ENCODE measurements around the gene IYD. TPM values are rescaled to one million over a fixed set of nuclear protein-coding genes. Genes with fewer than 3 reads are reported as not detected.

Gene IYD
- total and polyA plus RNA-seq, 2 experiments from 2014 or later: not detected

DNA sequence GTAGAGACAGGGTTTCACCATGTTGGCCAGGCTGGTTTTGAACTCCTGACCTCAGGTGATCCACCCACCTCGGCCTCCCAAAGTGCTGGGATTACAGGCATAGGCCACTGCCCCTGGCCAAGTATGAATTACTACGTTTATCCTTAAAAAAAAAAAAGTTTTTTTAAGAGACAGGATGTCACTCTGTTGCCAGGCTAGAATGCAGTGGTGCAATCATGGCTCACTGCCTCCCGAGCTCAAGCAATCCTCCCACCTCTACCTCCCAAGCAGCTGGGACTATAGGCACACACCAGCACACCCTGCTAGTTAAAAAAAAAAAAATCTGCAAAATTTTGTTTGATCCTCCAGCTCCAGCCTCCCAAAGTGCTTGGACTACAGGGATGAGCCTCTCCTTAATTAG lies 23.1 kb downstream of the IYD start:
- 35 to 42% methylated on average over 3 of the region's 3 CpGs for WGBS, 2 experiments (ENCODE audit: low coverage in 1 of 2, low lambda C conversion rate in 2 of 2, missing lambda C conversion rate in 2 of 2)

DNA sequence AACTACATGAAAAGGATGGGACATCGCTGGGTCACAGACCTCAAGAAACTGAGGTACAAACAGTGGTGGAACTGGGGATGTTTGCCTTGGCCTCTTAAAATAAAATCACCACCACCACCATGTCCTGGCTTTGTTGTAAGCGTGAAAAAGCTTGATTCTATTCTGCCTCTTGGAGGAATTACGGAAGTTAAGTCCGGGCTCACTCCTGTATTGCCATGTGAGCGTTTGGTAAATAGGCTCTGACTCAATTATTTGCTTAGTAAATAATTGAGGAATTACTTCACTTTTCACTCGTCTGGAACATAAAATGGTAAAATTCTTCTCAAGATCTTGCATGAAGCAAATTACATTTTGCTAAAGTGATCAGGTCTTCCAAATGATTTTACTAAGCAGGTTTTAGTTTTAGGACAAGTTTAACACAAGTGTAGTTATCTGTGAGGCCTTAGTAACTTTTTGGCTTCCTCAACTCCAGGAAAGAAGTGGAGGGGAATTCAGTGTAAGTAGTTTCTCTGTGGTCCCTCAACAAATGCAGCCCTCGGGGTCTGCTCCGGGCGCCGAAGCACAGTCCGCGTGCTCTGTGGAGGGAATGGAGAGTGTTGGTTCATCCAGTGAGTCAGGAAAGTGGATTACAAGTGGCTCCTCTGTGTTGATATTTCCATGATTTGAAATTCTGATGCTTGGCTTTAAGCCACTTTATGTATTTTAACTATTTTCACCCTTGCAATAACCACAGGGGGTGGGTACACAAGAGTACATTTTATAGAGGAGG lies 23.8 kb downstream of the IYD start:
- no peak overlapping the region for H3K4me3 ChIP-seq
- no peak overlapping the region for H3K27ac ChIP-seq
- no peaks in the 10 kb centered on the region for H4K20me1 ChIP-seq (ENCODE audit: insufficient read depth)
- no peaks in the 10 kb centered on the region for H3F3A ChIP-seq (ENCODE audit: insufficient read depth)
- no peaks in the 10 kb centered on the region for H3K27me3 ChIP-seq (replicated peaks; ENCODE audit: insufficient read depth)
- H3K36me3 ChIP-seq (ENCODE audit: low read depth): no peaks in the 10 kb centered on the region
- H3K79me2 ChIP-seq (ENCODE audit: insufficient read depth): no peaks in the 10 kb centered on the region
- H3K4me2 ChIP-seq (ENCODE audit: unreplicated experiment): no peak overlapping the region
- in situ Hi-C loops (cut with MboI): no loop called here
- no peak overlapping the region for H2AFZ ChIP-seq
- TF ChIP-seq EZH2 (IDR thresholded peaks at IDR 0.05; ENCODE audit: insufficient read depth, poor library complexity, severe bottlenecking): no peak
- TF ChIP-seq EZH2phosphoT487 (IDR thresholded peaks at IDR 0.05; ENCODE audit: insufficient read depth, low read depth): no peak
- no peak overlapping the region for H3K9ac ChIP-seq
- no peaks in the 10 kb centered on the region for H3K4me1 ChIP-seq (ENCODE audit: insufficient read depth)
- no peaks in the 10 kb centered on the region for H3K9me2 ChIP-seq (ENCODE audit: insufficient read depth)
- 89% methylated on average over 12 of the region's 12 CpGs for WGBS, 2 experiments (ENCODE audit: low coverage in 1 of 2, low lambda C conversion rate in 2 of 2, missing lambda C conversion rate in 2 of 2)
- no peak for DNase-seq
- no peaks in the 10 kb centered on the region for H3K9me3 ChIP-seq (ENCODE audit: low read depth)

More for the DNA sequence above, 23.1 kb downstream of the IYD start:
- no peak overlapping the region for H3K4me3 ChIP-seq
- no peaks in the 10 kb centered on the region for H4K20me1 ChIP-seq (ENCODE audit: insufficient read depth)
- H3K9me2 ChIP-seq (ENCODE audit: insufficient read depth): no peaks in the 10 kb centered on the region
- H2AFZ ChIP-seq: no peak overlapping the region
- H3K4me1 ChIP-seq (ENCODE audit: insufficient read depth): no peaks in the 10 kb centered on the region
- no peaks in the 10 kb centered on the region for H3K9me3 ChIP-seq (ENCODE audit: low read depth)
- no peaks in the 10 kb centered on the region for H3K36me3 ChIP-seq (ENCODE audit: low read depth)
- H3K27ac ChIP-seq: no peak overlapping the region
- no peak for DNase-seq
- no peak overlapping the region for H3K4me2 ChIP-seq (ENCODE audit: unreplicated experiment)
- H3F3A ChIP-seq (ENCODE audit: insufficient read depth): no peaks in the 10 kb centered on the region
- no peaks in the 10 kb centered on the region for H3K79me2 ChIP-seq (ENCODE audit: insufficient read depth)
- no peaks in the 10 kb centered on the region for H3K27me3 ChIP-seq (replicated peaks; ENCODE audit: insufficient read depth)
- no peak overlapping the region for H3K9ac ChIP-seq
- in situ Hi-C loops (cut with MboI): no loop called here
- TF ChIP-seq EZH2 (IDR thresholded peaks at IDR 0.05; ENCODE audit: insufficient read depth, poor library complexity, severe bottlenecking) (no peak), EZH2phosphoT487 (IDR thresholded peaks at IDR 0.05; ENCODE audit: insufficient read depth, low read depth) (no peak)

DNA sequence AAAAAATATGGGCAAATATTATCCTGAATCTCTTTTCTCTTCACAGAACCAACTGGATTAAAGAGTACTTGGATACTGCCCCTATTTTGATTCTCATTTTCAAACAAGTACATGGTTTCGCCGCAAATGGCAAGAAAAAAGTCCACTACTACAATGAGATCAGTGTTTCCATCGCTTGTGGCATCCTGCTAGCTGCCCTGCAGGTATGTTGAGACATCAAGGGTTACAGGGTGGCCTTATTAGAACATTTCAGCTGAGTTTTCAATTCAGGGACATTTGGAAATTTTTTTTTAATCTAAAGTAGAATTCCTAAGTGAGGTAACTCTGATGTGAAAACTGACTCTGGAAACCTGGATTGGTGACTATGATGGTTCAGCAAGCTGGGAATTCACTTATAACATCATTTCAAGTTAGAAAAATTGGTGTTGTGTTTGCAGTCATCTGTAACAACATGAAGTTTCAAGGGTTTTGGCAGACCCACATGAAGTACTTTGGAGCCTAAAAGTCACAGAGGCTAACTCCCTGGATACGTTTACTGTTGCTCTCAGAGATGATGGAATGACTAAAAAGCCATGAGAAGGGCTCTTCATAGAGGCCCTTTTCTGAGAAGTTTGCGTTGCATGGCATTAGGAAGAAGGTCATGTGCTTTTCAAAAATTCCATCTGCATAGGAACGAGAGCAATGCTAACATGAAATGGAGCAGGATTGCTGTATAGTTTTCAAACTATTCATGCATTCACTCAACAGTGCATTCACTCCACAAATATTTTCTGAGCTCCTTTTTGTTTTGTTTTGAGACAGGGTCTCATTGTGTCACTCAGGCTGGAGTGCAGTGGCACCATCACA lies 25.5 kb downstream of the IYD start:
- Histone ChIP-seq H4K20me1 (ENCODE audit: insufficient read depth) (no peaks in the 10 kb centered on the region), H3K4me1 (ENCODE audit: insufficient read depth) (no peaks in the 10 kb centered on the region), H3K27me3 (replicated peaks; ENCODE audit: insufficient read depth) (no peaks in the 10 kb centered on the region), H3F3A (ENCODE audit: insufficient read depth) (no peaks in the 10 kb centered on the region), H2AFZ (no peak overlapping the region), H3K9me2 (ENCODE audit: insufficient read depth) (no peaks in the 10 kb centered on the region), H3K4me2 (ENCODE audit: unreplicated experiment) (no peak overlapping the region), H3K79me2 (ENCODE audit: insufficient read depth) (no peaks in the 10 kb centered on the region), H3K36me3 (ENCODE audit: low read depth) (no peaks in the 10 kb centered on the region), H3K9me3 (ENCODE audit: low read depth) (no peaks in the 10 kb centered on the region), H3K27ac (no peak overlapping the region), H3K4me3 (no peak overlapping the region), H3K9ac (no peak overlapping the region)
- 83 to 91% methylated on average over 6 of the region's 6 CpGs for WGBS, 2 experiments (ENCODE audit: low coverage in 1 of 2, low lambda C conversion rate in 2 of 2, missing lambda C conversion rate in 2 of 2)
- in situ Hi-C loops (cut with MboI): no loop called here
- no peak for DNase-seq
- TF ChIP-seq EZH2phosphoT487 (IDR thresholded peaks at IDR 0.05; ENCODE audit: insufficient read depth, low read depth): no peak
- no peak for TF ChIP-seq EZH2 (IDR thresholded peaks at IDR 0.05; ENCODE audit: insufficient read depth, poor library complexity, severe bottlenecking)

DNA sequence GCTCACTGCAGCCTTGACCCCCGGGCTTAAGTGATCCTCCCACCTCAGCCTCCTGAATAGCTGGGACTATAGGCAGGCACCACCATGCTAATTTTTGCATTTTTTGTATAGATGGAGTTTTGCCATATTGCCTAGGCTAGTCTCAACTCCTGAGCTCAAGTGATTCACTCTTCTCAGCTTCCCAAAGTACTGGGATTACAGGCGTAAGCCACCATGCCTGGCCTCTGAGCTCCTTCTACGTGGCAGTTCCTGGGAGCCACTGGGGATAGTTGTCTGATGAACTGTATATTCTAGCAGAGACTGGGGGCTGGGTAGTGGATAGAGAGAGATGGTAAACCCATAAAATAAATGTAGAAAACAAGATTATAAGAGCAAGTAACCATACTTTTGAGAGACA lies 26.1 kb downstream of the IYD start:
- in situ Hi-C loops (cut with MboI): loop anchor here (5.0 kb wide), 1 partner anchor 313 kb away; no protein-coding TSS in a partner anchor

More for the DNA sequence above, 26.1 kb downstream of the IYD start:
- DNase-seq: no peak
- H3K4me3 ChIP-seq: no peak overlapping the region
- no peaks in the 10 kb centered on the region for H4K20me1 ChIP-seq (ENCODE audit: insufficient read depth)
- no peak overlapping the region for H3K27ac ChIP-seq
- no peaks in the 10 kb centered on the region for H3K79me2 ChIP-seq (ENCODE audit: insufficient read depth)
- no peak for TF ChIP-seq EZH2phosphoT487 (IDR thresholded peaks at IDR 0.05; ENCODE audit: insufficient read depth, low read depth)
- no peak for TF ChIP-seq EZH2 (IDR thresholded peaks at IDR 0.05; ENCODE audit: insufficient read depth, poor library complexity, severe bottlenecking)
- H3F3A ChIP-seq (ENCODE audit: insufficient read depth): no peaks in the 10 kb centered on the region
- WGBS, 2 experiments (ENCODE audit: low coverage in 1 of 2, low lambda C conversion rate in 2 of 2, missing lambda C conversion rate in 2 of 2): 61 to 62% methylated on average over 3 of the region's 3 CpGs
- H3K9me3 ChIP-seq (ENCODE audit: low read depth): no peaks in the 10 kb centered on the region
- H3K36me3 ChIP-seq (ENCODE audit: low read depth): no peaks in the 10 kb centered on the region
- no peaks in the 10 kb centered on the region for H3K4me1 ChIP-seq (ENCODE audit: insufficient read depth)
- no peak overlapping the region for H2AFZ ChIP-seq
- no peaks in the 10 kb centered on the region for H3K27me3 ChIP-seq (replicated peaks; ENCODE audit: insufficient read depth)
- H3K4me2 ChIP-seq (ENCODE audit: unreplicated experiment): no peak overlapping the region
- H3K9me2 ChIP-seq (ENCODE audit: insufficient read depth): no peaks in the 10 kb centered on the region
- H3K9ac ChIP-seq: no peak overlapping the region
